ENCODE measurements around the gene B3GNT3. TPM values are rescaled to one million over a fixed set of nuclear protein-coding genes. Genes with fewer than 3 reads are reported as not detected.

The B3GNT3 gene
- total and polyA plus RNA-seq, 2 of the 13 experiments (the other 11 are each of a cell fraction or from before 2014, with no cell fraction given): 0.86 to 4.0 TPM

DNA sequence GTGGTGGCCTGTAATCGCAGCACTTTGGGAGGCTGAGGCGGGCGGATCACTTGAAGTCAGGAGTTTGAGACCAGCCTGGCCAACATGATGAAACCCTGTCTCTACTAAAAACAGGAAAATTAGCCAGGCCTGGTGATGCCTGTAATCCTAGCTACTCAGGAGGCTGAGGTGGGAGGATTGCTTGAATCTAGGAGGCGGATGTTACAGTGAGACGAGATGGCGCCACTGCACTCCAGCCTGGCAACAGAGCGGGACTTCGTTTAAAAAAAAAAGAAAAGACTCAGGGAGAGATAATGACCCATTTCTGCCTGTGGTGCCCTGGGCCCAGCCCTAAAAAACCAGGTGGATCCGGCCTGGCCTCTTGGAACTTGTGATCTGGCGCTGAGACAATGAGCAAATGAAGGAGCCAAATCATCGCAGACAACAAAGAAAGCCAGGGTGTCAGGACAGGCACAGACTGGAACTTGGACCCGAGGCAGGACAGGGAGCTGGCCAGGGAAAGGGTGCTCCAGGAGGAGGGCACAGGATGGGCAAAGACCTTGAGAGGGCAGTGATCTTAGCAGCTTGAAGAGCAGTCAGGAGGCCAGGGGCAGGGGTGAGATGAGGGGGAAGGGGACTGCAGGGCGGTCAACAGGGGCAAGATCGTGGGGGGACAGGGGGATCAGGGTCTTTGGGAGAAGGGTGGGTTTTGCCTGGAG lies 53.8 kb downstream of the B3GNT3 start:
- Histone ChIP-seq H3K36me3 (replicated peaks in 1 of 2; ENCODE audit: control insufficient read depth in 1 of 2, insufficient read depth in 2 of 2, low read length in 2 of 2) (no peaks in the 10 kb centered on the region; a peak in 2 of 5 replicates), H3K9ac (ENCODE audit: insufficient read depth, low read depth, low read length) (peak overlapping the region; percentile 33; the same call in 1 of the 2 replicates), H3K4me2 (ENCODE audit: low read depth, low read length) (peak overlapping the region; percentile 52), H2AFZ (ENCODE audit: low read length) (no peak overlapping the region), H3K27me3 (ENCODE audit: control insufficient read depth in 1 of 2, insufficient read depth in 2 of 2, low read length in 2 of 2) (no peaks in the 10 kb centered on the region), H3K4me3 (replicated peaks in 1 of 3; ENCODE audit: insufficient read depth in 1 of 3, low read depth in 2 of 3, low read length in 3 of 3) (peak overlapping the region in 2 of 3 experiments; percentile 5 to 36; a peak in 2 of 6 replicates), H3K4me1 (ENCODE audit: insufficient read depth, low read length) (peaks cover 43% of the 10 kb centered on the region), H3K79me2 (ENCODE audit: insufficient read depth, low read length) (no peaks in the 10 kb centered on the region), H4K20me1 (ENCODE audit: insufficient read depth, low read length) (no peaks in the 10 kb centered on the region), H3K9me3 (ENCODE audit: low read length) (no peaks in the 10 kb centered on the region), H3K27ac (ENCODE audit: extremely low read length, insufficient read depth, low read length) (peak overlapping the region; percentile 21)
- CTCF ChIA-PET (ENCODE audit: low intra/inter-chr PET ratio, low total read pairs): no interaction called here
- no peak for DNase-seq (ENCODE audit: low spot score)
- intact Hi-C loops (cut with micrococcal nuclease; ENCODE audit: unreplicated experiment): no loop called here
- in situ Hi-C loops (cut with HindIII; ENCODE audit: extremely low pct_ligation_motif_present, low pct_unique_long_range_greater_than_20kb): loop anchor here (5.0 kb wide), 1 partner anchor 51 kb away; the partner anchor contains the start of gene B3GNT3
- WGBS (ENCODE audit: low lambda C conversion rate): 48% methylated on average over 14 of the region's 14 CpGs
- ATAC-seq: no peak
- FAIRE-seq: no peak
- no TSS peak for BruUV-seq (replicated peaks)
- POLR2A ChIA-PET: interaction anchor here (0.9 to 3.7 kb wide), 4 partner anchors 11 to 54 kb away, joined by 3 to 49 read pairs (median 8); partner anchors contain the start of genes B3GNT3 and RPL18A
- no peak for TF ChIP-seq RFX5 (IDR thresholded peaks at IDR 0.05; ENCODE audit: low read depth, low read length)
- peak; percentile 63 for TF ChIP-seq ZBTB33 (CRISPR knock-in tag; IDR thresholded peaks at IDR 0.05)
- TF ChIP-seq SKI (IDR thresholded peaks at IDR 0.05; ENCODE audit: partially characterized antibody): no peak
- TF ChIP-seq HES4 (CRISPR knock-in tag; IDR thresholded peaks at IDR 0.05; ENCODE audit: borderline replicate concordance): no peak
- no peak for TF ChIP-seq SMAD3 (CRISPR knock-in tag; IDR thresholded peaks at IDR 0.05)
- peak; percentile 76 for TF ChIP-seq ZNF263 (CRISPR knock-in tag; IDR thresholded peaks at IDR 0.05)
- TF ChIP-seq AKAP8 (CRISPR knock-in tag; IDR thresholded peaks at IDR 0.05): no peak
- peak; percentile 50; the same call in 1 of the 2 replicates for TF ChIP-seq ZBTB38 (CRISPR knock-in tag; IDR thresholded peaks at IDR 0.05)
- no peak for TF ChIP-seq ZNF780A (CRISPR knock-in tag; IDR thresholded peaks at IDR 0.05)
- peak; percentile 46 for TF ChIP-seq ZNF770 (CRISPR knock-in tag; IDR thresholded peaks at IDR 0.05)
- no peak for TF ChIP-seq GTF3A (CRISPR knock-in tag; conservative IDR thresholded peaks at IDR 0.05)
- no peak for TF ChIP-seq FIP1L1 (IDR thresholded peaks at IDR 0.05; ENCODE audit: borderline replicate concordance, insufficient read depth, low read depth, low read length)
- TF ChIP-seq MZF1 (CRISPR knock-in tag; IDR thresholded peaks at IDR 0.05; ENCODE audit: borderline replicate concordance): no peak
- TF ChIP-seq MEIS1 (CRISPR knock-in tag; IDR thresholded peaks at IDR 0.05; ENCODE audit: borderline replicate concordance): no peak
- TF ChIP-seq CREM (IDR thresholded peaks at IDR 0.05): no peak
- TF ChIP-seq CREM (CRISPR knock-in tag; IDR thresholded peaks at IDR 0.05): no peak
- TF ChIP-seq THAP7 (CRISPR knock-in tag; IDR thresholded peaks at IDR 0.05): no peak
- TF ChIP-seq, protein P1, sequence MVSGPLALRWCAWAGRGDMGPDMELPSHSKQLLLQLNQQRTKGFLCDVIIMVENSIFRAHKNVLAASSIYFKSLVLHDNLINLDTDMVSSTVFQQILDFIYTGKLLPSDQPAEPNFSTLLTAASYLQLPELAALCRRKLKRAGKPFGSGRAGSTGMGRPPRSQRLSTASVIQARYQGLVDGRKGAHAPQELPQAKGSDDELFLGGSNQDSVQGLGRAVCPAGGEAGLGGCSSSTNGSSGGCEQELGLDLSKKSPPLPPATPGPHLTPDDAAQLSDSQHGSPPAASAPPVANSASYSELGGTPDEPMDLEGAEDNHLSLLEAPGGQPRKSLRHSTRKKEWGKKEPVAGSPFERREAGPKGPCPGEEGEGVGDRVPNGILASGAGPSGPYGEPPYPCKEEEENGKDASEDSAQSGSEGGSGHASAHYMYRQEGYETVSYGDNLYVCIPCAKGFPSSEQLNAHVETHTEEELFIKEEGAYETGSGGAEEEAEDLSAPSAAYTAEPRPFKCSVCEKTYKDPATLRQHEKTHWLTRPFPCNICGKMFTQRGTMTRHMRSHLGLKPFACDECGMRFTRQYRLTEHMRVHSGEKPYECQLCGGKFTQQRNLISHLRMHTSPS (CRISPR knock-in tag; IDR thresholded peaks at IDR 0.05; ENCODE audit: low read depth): peak; percentile 61; the same call in 1 of the 2 replicates

Measured in HepG2 (cell line).